Upper lobe of right lung (tissue), 1 donor: ENCODE data around the gene OR2F1. TPM values are rescaled to one million over a fixed set of nuclear protein-coding genes. Genes with fewer than 3 reads are reported as not detected.

Experiments
- ATAC-seq: fragments of 200-7000 bp; cut with Tn5 transposase; one replicate; pipeline ENCODE4 v1.9.1; 2020; ENCODE audit warnings: mild to moderate bottlenecking, moderate library complexity
- DNase-seq: peaks from one replicate; pipeline ENCODE4 v3.0.0-alpha.2; 2020
- H3K27ac ChIP-seq: fragments of 200-600 bp; one replicate; pipeline ENCODE4 v1.8.0; 2022
- H3K27me3 ChIP-seq: fragments of 200-600 bp; one replicate; pipeline ENCODE4 v1.8.0; 2022; ENCODE audit warnings: mild to moderate bottlenecking
- H3K36me3 ChIP-seq: fragments of 200-600 bp; one replicate; pipeline ENCODE4 v1.8.0; 2022
- H3K4me1 ChIP-seq: fragments of 200-600 bp; one replicate; pipeline ENCODE4 v1.8.0; 2022
- H3K4me3 ChIP-seq: fragments of 200-600 bp; one replicate; pipeline ENCODE4 v1.8.0; 2022; ENCODE audit warnings: mild to moderate bottlenecking
- H3K9me3 ChIP-seq: fragments of 200-600 bp; one replicate; pipeline ENCODE4 v1.8.0; 2022
- CTCF ChIP-seq: fragments of 200-600 bp; IDR thresholded peaks from one replicate; pipeline ENCODE4 v1.8.0; 2022; ENCODE audit warnings: antibody characterized with exemption
- intact Hi-C: fragments of 100-400 bp; cut with DNase I; formaldehyde crosslinking; loops from one replicate; pipeline ENCODE4 v1.11.0; 2022
- total RNA-seq: library from RNA; stranded (reverse); fragmentation: NEBNext Ultra II Directional; extraction: Animal tissue kit (Norgen Biotek cat#: 25700); gene quantifications from one replicate; pipeline ENCODE4 v1.2.1, GENCODE V29; 2021
- donor health status: DM: no; HTN: yes; CAD: no; lungs with severe emphysema.

The OR2F1 gene
- total RNA-seq, 1 donor from 2014 or later, result not detected

GRCh38 chr7:143947111-143947510 lies 7.5 kb upstream of the OR2F1 start:
- no peak for TF ChIP-seq CTCF
- intact Hi-C loops, result no loop called here
- Histone ChIP-seq H3K4me1 (no peaks in the 10 kb centered on the region), H3K9me3 (no peaks in the 10 kb centered on the region), H3K4me3 (no peak overlapping the region), H3K36me3 (no peaks in the 10 kb centered on the region), H3K27me3 (no peaks in the 10 kb centered on the region), H3K27ac (no peak overlapping the region)
- ATAC-seq (no peak), DNase-seq (no peak)

GRCh38 chr7:143948733-143949132 lies 5.9 kb upstream of the OR2F1 start:
- no peaks in the 10 kb centered on the region for H3K36me3 ChIP-seq
- intact Hi-C loops, result no loop called here
- H3K9me3 ChIP-seq, result no peaks in the 10 kb centered on the region
- DNase-seq, result no peak
- H3K27me3 ChIP-seq, result no peaks in the 10 kb centered on the region
- ATAC-seq, result no peak
- H3K4me3 ChIP-seq, result no peak overlapping the region
- H3K4me1 ChIP-seq, result no peaks in the 10 kb centered on the region
- H3K27ac ChIP-seq, result no peak overlapping the region
- no peak for TF ChIP-seq CTCF

- no peak overlapping the region for H3K4me3 ChIP-seq
- H3K9me3 ChIP-seq, result no peaks in the 10 kb centered on the region
- intact Hi-C loops, result no loop called here
- H3K27me3 ChIP-seq, result no peaks in the 10 kb centered on the region
- DNase-seq (no peak), ATAC-seq (no peak)
- H3K36me3 ChIP-seq, result no peaks in the 10 kb centered on the region
- no peak overlapping the region for H3K27ac ChIP-seq
- no peaks in the 10 kb centered on the region for H3K4me1 ChIP-seq
- TF ChIP-seq CTCF, result no peak
These were observed 1.2 kb upstream of the OR2F1 start for GRCh38 chr7:143953421-143953820.

- no peak for DNase-seq
- H3K4me1 ChIP-seq, result no peaks in the 10 kb centered on the region
- no peaks in the 10 kb centered on the region for H3K36me3 ChIP-seq
- no peaks in the 10 kb centered on the region for H3K27me3 ChIP-seq
- H3K9me3 ChIP-seq, result no peaks in the 10 kb centered on the region
- no peak overlapping the region for H3K27ac ChIP-seq
- intact Hi-C loops, result no loop called here
- H3K4me3 ChIP-seq, result no peak overlapping the region
- no peak for TF ChIP-seq CTCF
- no peak for ATAC-seq
These were observed 509 bp upstream of the OR2F1 start for GRCh38 chr7:143954135-143954534.

GRCh38 chr7:143958781-143959180 lies 4.1 kb downstream of the OR2F1 start:
- no peak for TF ChIP-seq CTCF
- no peak overlapping the region for H3K4me3 ChIP-seq
- H3K27ac ChIP-seq, result no peak overlapping the region
- H3K4me1 ChIP-seq, result no peaks in the 10 kb centered on the region
- no peaks in the 10 kb centered on the region for H3K27me3 ChIP-seq
- ATAC-seq (no peak), DNase-seq (no peak)
- intact Hi-C loops, result no loop called here
- no peaks in the 10 kb centered on the region for H3K36me3 ChIP-seq
- H3K9me3 ChIP-seq, result no peaks in the 10 kb centered on the region

GRCh38 chr7:143960813-143961610 lies 6.4 kb downstream of the OR2F1 start:
- H3K9me3 ChIP-seq, result no peaks in the 10 kb centered on the region
- H3K4me3 ChIP-seq, result no peak overlapping the region
- no peaks in the 10 kb centered on the region for H3K27me3 ChIP-seq
- no peak for TF ChIP-seq CTCF
- no peaks in the 10 kb centered on the region for H3K36me3 ChIP-seq
- intact Hi-C loops, result no loop called here
- ATAC-seq, result no peak
- H3K4me1 ChIP-seq, result no peaks in the 10 kb centered on the region
- no peak for DNase-seq
- no peak overlapping the region for H3K27ac ChIP-seq
